Lung (tissue), 12 donors: ENCODE measurements around the gene LGR4. TPM values are rescaled to one million over a fixed set of nuclear protein-coding genes. Genes with fewer than 3 reads are reported as not detected.
A peak's percentile ranks its signal among the peaks of the same experiment; 100 is the strongest.

ENCODE experiments used
- ATAC-seq: fragments of 200-7000 bp; cut with Tn5 transposase; one replicate; pipeline ENCODE4 v1.9.1; 2020; ENCODE audit warnings: moderate number of reproducible peaks; ENCODE audit not compliant: insufficient read depth, low FRiP score
- DNase-seq, 3 donors: peaks; one replicate each; pipeline ENCODE4 v3.0.0-alpha.2; 2013 to 2017
- H3K27ac ChIP-seq, 2 donors: one replicate each; pipeline ENCODE4 v1.5.1; 2013; ENCODE audit warnings: mild to moderate bottlenecking in 2 of 2, moderate library complexity in 2 of 2, control low read depth in 1 of 2, inconsistent platforms in 1 of 2, low read depth in 1 of 2, low read length in 1 of 2
- H3K27me3 ChIP-seq, 3 donors: one replicate each; pipeline ENCODE4 v1.5.1; 2013; ENCODE audit warnings: low read length in 2 of 3; ENCODE audit not compliant: control insufficient read depth in 3 of 3, insufficient read depth in 3 of 3
- H3K36me3 ChIP-seq, 4 donors: one replicate each; pipeline ENCODE4 v1.5.1; 2013; ENCODE audit warnings: low read length in 4 of 4, mild to moderate bottlenecking in 1 of 4, moderate library complexity in 1 of 4; ENCODE audit not compliant: control insufficient read depth in 4 of 4, insufficient read depth in 4 of 4
- H3K4me1 ChIP-seq, 5 donors: one replicate each; pipeline ENCODE4 v1.5.1; 2013; ENCODE audit warnings: low read length in 5 of 5, mild to moderate bottlenecking in 2 of 5, moderate library complexity in 1 of 5; ENCODE audit not compliant: control insufficient read depth in 5 of 5, insufficient read depth in 5 of 5
- H3K4me3 ChIP-seq: one replicate; pipeline ENCODE4 v1.5.1; 2013; ENCODE audit warnings: mild to moderate bottlenecking, control low read depth, moderate library complexity
- H3K9ac ChIP-seq, 2 donors: one replicate each; pipeline ENCODE4 v1.5.1; 2013; ENCODE audit warnings: low read length in 2 of 2, control low read depth in 1 of 2; ENCODE audit not compliant: insufficient read depth in 1 of 2
- H3K9me3 ChIP-seq, 4 donors: one replicate each; pipeline ENCODE4 v1.5.1; 2013; ENCODE audit warnings: low read length in 3 of 4, mild to moderate bottlenecking in 1 of 4, moderate library complexity in 1 of 4; ENCODE audit not compliant: control insufficient read depth in 4 of 4, insufficient read depth in 3 of 4
- WGBS, 2 donors: extraction: QIAGEN DNeasy Blood & Tissue Kit; methylation state at CpG; one replicate each; pipeline ENCODE4 v1.1.7; 2013; 5-methylcytosine and 5-hydroxymethylcytosine counted together
- polyA plus RNA-seq, 2 donors: library from polyadenylated mRNA; stranded (reverse); fragments of 200-250 nt; gene quantifications; one replicate each; pipeline ENCODE4 v1.2.1, GENCODE V29; 2013
- total RNA-seq, 2 donors: library from RNA; depleted of rRNA in 1 of 2; stranded (reverse); fragments of >200 nt in 1 of 2; gene quantifications; one replicate each; pipeline ENCODE4 v1.2.1, GENCODE V29; 2014 to 2021
- TF ChIP-seq, protein P1 (sequence below): IDR thresholded peaks from 2 replicates; pipeline ENCODE4 v1.5.1; 2012; ENCODE audit warnings: mild to moderate bottlenecking; ENCODE audit errors: control extremely low read depth, extremely low read depth
- donor health status: control.
- donor health status: control.
- donor health status: Bipolar disorder and iron deficiency.
- donor health status: healthy.
- donor health status: DM: yes; HTN: yes; CAD: no.

LGR4 gene
- total and polyA plus RNA-seq, 4 donors, result 2.2 to 29.2 (median 3.7) TPM

DNA sequence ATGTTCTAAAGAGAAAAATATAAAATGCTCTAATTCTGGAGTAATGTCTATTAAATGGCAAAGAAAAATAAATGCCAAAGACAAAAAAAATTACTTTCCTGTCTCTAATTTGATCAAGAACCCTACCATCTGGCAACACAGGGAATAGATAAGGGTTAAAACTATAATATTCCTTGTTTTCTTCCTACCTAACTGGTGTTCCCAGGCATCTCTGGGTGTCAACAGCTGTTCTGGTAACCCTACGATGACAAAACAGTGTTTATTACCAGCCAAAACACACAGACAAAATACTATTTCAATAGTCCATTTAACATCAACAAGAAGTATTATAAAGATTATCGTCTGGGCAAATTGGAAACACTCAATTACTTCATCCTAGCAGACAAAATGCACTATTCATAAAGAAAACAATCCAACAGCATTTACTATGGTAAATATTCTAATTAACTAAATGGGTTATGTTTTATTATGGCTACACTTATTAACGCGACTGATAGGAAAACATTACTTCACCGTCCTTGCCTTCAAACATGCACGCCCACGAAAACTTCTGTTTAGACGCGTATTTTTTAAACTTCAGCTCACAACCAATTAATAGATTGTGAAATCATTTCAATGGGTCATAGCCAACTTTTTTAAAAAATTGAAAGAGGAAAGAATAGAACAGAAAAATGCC, 50.6 kb downstream of the LGR4 start:
- Histone ChIP-seq H3K9me3 (no peaks in the 10 kb centered on the region), H3K27me3 (peaks cover 0 to 4% (median 0%) of the 10 kb centered on the region in 3 donors), H3K36me3 (no peaks in the 10 kb centered on the region), H3K4me1 (peaks cover 0 to 19% (median 13%) of the 10 kb centered on the region in 5 donors), H3K4me3 (no peak overlapping the region), H3K9ac (peak overlapping the region in 1 of 2 donors; percentile 55), H3K27ac (peak overlapping the region in 1 of 2 donors; percentile 9)
- WGBS, 2 donors, result 76 to 82% methylated on average over 9 of the region's 9 CpGs
- TF ChIP-seq, protein P1, sequence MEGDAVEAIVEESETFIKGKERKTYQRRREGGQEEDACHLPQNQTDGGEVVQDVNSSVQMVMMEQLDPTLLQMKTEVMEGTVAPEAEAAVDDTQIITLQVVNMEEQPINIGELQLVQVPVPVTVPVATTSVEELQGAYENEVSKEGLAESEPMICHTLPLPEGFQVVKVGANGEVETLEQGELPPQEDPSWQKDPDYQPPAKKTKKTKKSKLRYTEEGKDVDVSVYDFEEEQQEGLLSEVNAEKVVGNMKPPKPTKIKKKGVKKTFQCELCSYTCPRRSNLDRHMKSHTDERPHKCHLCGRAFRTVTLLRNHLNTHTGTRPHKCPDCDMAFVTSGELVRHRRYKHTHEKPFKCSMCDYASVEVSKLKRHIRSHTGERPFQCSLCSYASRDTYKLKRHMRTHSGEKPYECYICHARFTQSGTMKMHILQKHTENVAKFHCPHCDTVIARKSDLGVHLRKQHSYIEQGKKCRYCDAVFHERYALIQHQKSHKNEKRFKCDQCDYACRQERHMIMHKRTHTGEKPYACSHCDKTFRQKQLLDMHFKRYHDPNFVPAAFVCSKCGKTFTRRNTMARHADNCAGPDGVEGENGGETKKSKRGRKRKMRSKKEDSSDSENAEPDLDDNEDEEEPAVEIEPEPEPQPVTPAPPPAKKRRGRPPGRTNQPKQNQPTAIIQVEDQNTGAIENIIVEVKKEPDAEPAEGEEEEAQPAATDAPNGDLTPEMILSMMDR, result no peak
- DNase-seq (peak in 2 of 3 donors; percentile 30 to 37), ATAC-seq (no peak)

DNA sequence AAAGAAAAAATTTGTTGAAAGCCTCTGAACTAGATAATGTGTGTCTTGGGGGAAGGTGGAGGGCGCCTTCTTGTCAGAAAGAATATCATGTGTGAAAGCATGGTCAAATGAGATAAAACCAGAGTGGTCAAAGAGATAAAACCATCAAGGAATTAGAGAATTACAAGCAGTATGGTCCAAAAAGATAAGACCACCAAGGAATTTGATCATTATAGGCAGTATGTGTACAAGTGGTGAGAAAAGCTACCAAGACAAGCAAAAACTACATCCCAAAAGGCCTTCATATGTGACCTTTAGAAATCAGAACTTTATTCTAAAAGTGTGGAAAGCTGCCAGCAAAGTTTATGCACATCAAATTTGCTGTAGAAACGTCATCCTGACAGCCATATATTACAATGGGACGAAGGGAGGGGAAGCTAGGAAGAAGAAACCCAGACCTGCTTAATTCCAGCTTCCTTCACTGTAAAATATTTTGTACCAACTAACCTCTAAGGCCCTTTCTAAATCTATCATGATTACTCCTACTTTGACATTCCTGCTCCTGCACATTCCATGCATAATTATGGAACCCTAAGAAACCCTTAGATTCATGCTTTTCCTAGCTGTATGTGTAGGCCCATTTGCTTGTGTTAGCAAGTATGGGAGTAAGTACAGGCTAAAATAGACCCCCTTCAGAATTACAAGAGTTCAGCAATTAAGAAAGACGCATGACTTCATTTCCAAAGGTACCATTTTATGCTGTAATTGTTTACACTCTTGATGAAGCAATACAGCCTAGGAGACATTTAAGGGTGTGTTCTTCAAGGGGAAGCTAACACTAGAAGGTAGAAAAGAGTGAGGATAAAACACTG, 51.6 kb downstream of the LGR4 start:
- Histone ChIP-seq H3K9ac (no peak overlapping the region), H3K4me3 (no peak overlapping the region), H3K27ac (no peak overlapping the region), H3K27me3 (no peaks in the 10 kb centered on the region), H3K36me3 (no peaks in the 10 kb centered on the region), H3K9me3 (no peaks in the 10 kb centered on the region), H3K4me1 (peaks cover 0 to 19% (median 16%) of the 10 kb centered on the region in 5 donors)
- WGBS, 2 donors, result 59 to 70% methylated on average over 4 of the region's 4 CpGs
- no peak for ATAC-seq
- no peak for DNase-seq
- TF ChIP-seq, protein P1, result no peak

DNA sequence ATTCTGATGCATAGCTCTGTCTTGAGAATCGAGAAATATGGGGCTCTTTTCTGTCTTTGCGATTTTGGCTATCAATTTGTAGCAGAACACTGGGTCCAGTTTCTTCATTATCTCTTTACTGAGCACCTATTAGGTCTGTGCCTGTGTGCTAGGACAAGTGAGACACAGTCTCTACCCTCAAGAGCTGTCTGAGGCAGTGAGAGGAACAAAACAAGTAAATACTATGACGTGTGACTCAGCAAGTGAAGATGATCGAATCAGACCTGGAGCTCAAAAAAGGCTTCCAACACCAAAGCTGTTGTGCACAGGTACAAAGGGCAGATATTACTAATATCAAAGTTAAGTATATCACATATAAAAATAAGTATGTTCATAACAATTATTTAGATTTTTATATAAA, 52.4 kb downstream of the LGR4 start:
- Histone ChIP-seq H3K4me3 (no peak overlapping the region), H3K9ac (no peak overlapping the region), H3K9me3 (no peaks in the 10 kb centered on the region), H3K27ac (no peak overlapping the region), H3K36me3 (no peaks in the 10 kb centered on the region), H3K4me1 (peaks cover 0 to 19% (median 16%) of the 10 kb centered on the region in 5 donors), H3K27me3 (no peaks in the 10 kb centered on the region)
- DNase-seq (no peak), ATAC-seq (no peak)
- TF ChIP-seq, protein P1, result no peak
- WGBS, 2 donors, result 90 to 96% methylated on average over 4 of the region's 4 CpGs
